Spinal cord (tissue), 10 donors: ENCODE data around the gene FAM50B. TPM values are rescaled to one million over a fixed set of nuclear protein-coding genes. Genes with fewer than 3 reads are reported as not detected.
A peak's percentile ranks its signal among the peaks of the same experiment; 100 is the strongest.
"Not testable (repeated sequence)": the region's sequence is repeated elsewhere in the genome, so short reads cannot be mapped to it uniquely, and the experiment has no call there.

Experiments
- DNase-seq, 6 donors: peaks; one replicate each; pipeline versions ENCODE4 v3.0.0 to v3.0.0-alpha.2; 2013 to 2015; ENCODE audit warnings: low spot score in 6 of 6, low read depth in 4 of 6
- H3K27ac ChIP-seq: one replicate; pipeline ENCODE4 v1.5.1; 2013; ENCODE audit warnings: low read depth, low read length, control low read depth
- H3K27me3 ChIP-seq: one replicate; pipeline ENCODE4 v1.6.1; 2013; ENCODE audit warnings: low read length; ENCODE audit not compliant: control insufficient read depth, insufficient read depth
- H3K36me3 ChIP-seq: one replicate; pipeline ENCODE4 v1.6.1; 2013; ENCODE audit warnings: low read length; ENCODE audit not compliant: control insufficient read depth, insufficient read depth
- H3K4me1 ChIP-seq: one replicate; pipeline ENCODE4 v1.6.1; 2013; ENCODE audit warnings: low read length; ENCODE audit not compliant: control insufficient read depth, insufficient read depth
- H3K4me3 ChIP-seq: one replicate; pipeline ENCODE4 v1.5.1; 2013; ENCODE audit warnings: low read depth, low read length, control low read depth
- H3K9me3 ChIP-seq: one replicate; pipeline ENCODE4 v1.6.1; 2013; ENCODE audit warnings: low read length; ENCODE audit not compliant: control insufficient read depth, insufficient read depth
- whole genome bisulfite sequencing: methylation state at CpG from one replicate; pipeline ENCODE4 v1.1.5; 2013; ENCODE audit warnings: missing lambda C conversion rate; ENCODE audit not compliant: insufficient coverage; 5-methylcytosine and 5-hydroxymethylcytosine counted together
- polyA plus RNA-seq, 2 donors: library from polyadenylated mRNA; unstranded; fragments of 120-200 nt; gene quantifications; one replicate each; pipeline ENCODE4 v1.2.1, GENCODE V29; 2013; ENCODE audit not compliant: insufficient read length in 2 of 2
- total RNA-seq, 2 donors: library from RNA; depleted of rRNA in 1 of 2; stranded (reverse); fragments of 120-200 nt in 1 of 2; fragments of >200 nt in 1 of 2; gene quantifications; one replicate each; pipeline versions ENCODE4 v1.2.3 to v1.2.4, GENCODE V29; 2013 to 2014
- donor health status: healthy.

Gene FAM50B
- total and polyA plus RNA-seq, 4 donors, result 10.1 to 21.4 (median 15.6) TPM

- Histone ChIP-seq H3K4me3 (no peak overlapping the region), H3K27ac (no peak overlapping the region), H3K36me3 (no peaks in the 10 kb centered on the region), H3K9me3 (no peaks in the 10 kb centered on the region), H3K4me1 (no peaks in the 10 kb centered on the region), H3K27me3 (no peaks in the 10 kb centered on the region)
- no peak for DNase-seq
- 88% methylated on average over 5 of the region's 6 CpGs for WGBS
These were observed 7.4 kb downstream of the FAM50B start for GRCh38 chr6:3856576-3856975.

GRCh38 chr6:3857468-3858456 is 8.6 kb downstream of the FAM50B start:
- Histone ChIP-seq H3K9me3 (no peaks in the 10 kb centered on the region), H3K36me3 (no peaks in the 10 kb centered on the region), H3K4me3 (no peak overlapping the region), H3K27ac (no peak overlapping the region), H3K4me1 (no peaks in the 10 kb centered on the region), H3K27me3 (no peaks in the 10 kb centered on the region)
- 85% methylated on average over 8 of the region's 14 CpGs for WGBS
- no peak for DNase-seq

- no peak for DNase-seq
- no peaks in the 10 kb centered on the region for H3K36me3 ChIP-seq
- H3K27me3 ChIP-seq, result no peaks in the 10 kb centered on the region
- H3K4me1 ChIP-seq, result no peaks in the 10 kb centered on the region
- H3K9me3 ChIP-seq, result no peaks in the 10 kb centered on the region
- H3K27ac ChIP-seq, result no peak overlapping the region
- no peak overlapping the region for H3K4me3 ChIP-seq
- no CpG with 5 or more reads among the region's 1 CpG for WGBS
These were observed 10.8 kb downstream of the FAM50B start for GRCh38 chr6:3859878-3860552.

- no peaks in the 10 kb centered on the region for H3K9me3 ChIP-seq
- H3K4me1 ChIP-seq, result no peaks in the 10 kb centered on the region
- no peaks in the 10 kb centered on the region for H3K27me3 ChIP-seq
- no peak for DNase-seq
- no peaks in the 10 kb centered on the region for H3K36me3 ChIP-seq
- H3K4me3 ChIP-seq, result no peak overlapping the region
- WGBS, result 87% methylated on average over 4 of the region's 4 CpGs
- H3K27ac ChIP-seq, result no peak overlapping the region
These were observed 12.3 kb downstream of the FAM50B start for GRCh38 chr6:3861424-3861823.

- H3K27ac ChIP-seq, result no peak overlapping the region
- DNase-seq, result no peak
- no peak overlapping the region for H3K4me3 ChIP-seq
- no peaks in the 10 kb centered on the region for H3K27me3 ChIP-seq
- H3K36me3 ChIP-seq, result no peaks in the 10 kb centered on the region
- 60% methylated on average over 2 of the region's 3 CpGs for WGBS
- H3K4me1 ChIP-seq, result no peaks in the 10 kb centered on the region
- no peaks in the 10 kb centered on the region for H3K9me3 ChIP-seq
These were observed 12.9 kb downstream of the FAM50B start for GRCh38 chr6:3862038-3862437.

- no CpG with 5 or more reads among the region's 5 CpGs for WGBS
- H3K36me3 ChIP-seq, DNase-seq: not testable (repeated sequence)
These were observed 14.1 kb downstream of the FAM50B start for GRCh38 chr6:3863322-3863721.

GRCh38 chr6:3865463-3865862 is 16.3 kb downstream of the FAM50B start:
- no CpG with 5 or more reads among the region's 3 CpGs for WGBS
- H3K27me3 ChIP-seq, result no peaks in the 10 kb centered on the region
- no peaks in the 10 kb centered on the region for H3K9me3 ChIP-seq
- no peaks in the 10 kb centered on the region for H3K36me3 ChIP-seq
- H3K4me1 ChIP-seq, result peaks cover 7% of the 10 kb centered on the region
- no peak overlapping the region for H3K27ac ChIP-seq
- DNase-seq, result no peak
- H3K4me3 ChIP-seq, result no peak overlapping the region

More at GRCh38 chr6:3863322-3863721, 14.1 kb downstream of the FAM50B start:
- H3K27ac ChIP-seq, H3K27me3 ChIP-seq, H3K4me1 ChIP-seq, H3K4me3 ChIP-seq, H3K9me3 ChIP-seq: not testable (repeated sequence)

- DNase-seq, result peak in 1 of 6 donors; percentile 63
- Histone ChIP-seq H3K4me3 (no peak overlapping the region), H3K36me3 (no peaks in the 10 kb centered on the region), H3K4me1 (peaks cover 7% of the 10 kb centered on the region), H3K27me3 (no peaks in the 10 kb centered on the region), H3K9me3 (no peaks in the 10 kb centered on the region), H3K27ac (no peak overlapping the region)
- 89% methylated on average over 9 of the region's 10 CpGs for WGBS
These were observed 18.7 kb downstream of the FAM50B start for GRCh38 chr6:3867641-3868502.

- H3K4me1 ChIP-seq, result peaks cover 7% of the 10 kb centered on the region
- H3K27ac ChIP-seq, result no peak overlapping the region
- peak in 2 of 6 donors; percentile 57 to 70 for DNase-seq
- WGBS, result 20% methylated on average over 5 of the region's 7 CpGs
- H3K36me3 ChIP-seq, result no peaks in the 10 kb centered on the region
- H3K9me3 ChIP-seq, result no peaks in the 10 kb centered on the region
- H3K4me3 ChIP-seq, result no peak overlapping the region
- H3K27me3 ChIP-seq, result no peaks in the 10 kb centered on the region
These were observed 19.4 kb downstream of the FAM50B start for GRCh38 chr6:3868544-3868943.
